ENCODE measurements around the gene KMT2A.
"Not testable (repeated sequence)": the region's sequence is repeated elsewhere in the genome, so short reads cannot be mapped to it uniquely, and the experiment has no call there.

The KMT2A gene

DNA sequence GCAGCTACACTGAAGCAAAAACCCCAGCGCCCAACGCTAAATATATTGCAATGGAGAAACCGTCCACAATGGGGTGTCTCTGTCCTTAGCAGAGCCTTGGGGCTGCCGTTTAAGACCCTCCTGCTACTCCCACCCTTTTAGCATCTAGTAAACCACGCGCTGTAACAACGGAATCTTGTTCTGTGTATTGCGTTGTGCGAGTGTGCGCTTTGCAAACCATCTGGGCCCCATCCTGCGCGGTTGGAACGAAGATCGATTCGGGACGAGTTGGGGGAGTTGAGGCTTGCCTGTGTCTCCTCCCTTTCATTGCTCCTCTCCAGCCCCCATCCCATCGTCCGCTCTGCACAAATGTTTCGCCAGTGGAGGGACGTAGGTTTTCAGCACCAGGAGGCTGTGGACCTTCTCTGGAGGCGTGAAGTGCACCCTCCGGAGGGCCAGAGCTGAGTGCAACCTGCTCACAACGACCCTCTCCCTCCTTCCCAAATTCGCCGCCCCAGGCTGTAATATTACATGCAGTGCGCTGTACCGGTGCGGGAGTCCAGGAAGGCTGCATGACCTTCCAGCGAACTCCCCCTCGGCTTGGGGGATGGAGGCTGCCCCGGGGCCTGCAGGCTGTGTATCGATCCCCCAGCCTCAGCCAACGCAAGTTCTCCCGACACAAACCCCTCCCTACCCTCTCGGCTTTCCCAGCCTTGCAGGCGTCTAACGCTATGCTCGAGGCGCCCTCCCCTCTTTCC, 1.6 kb upstream of the KMT2A start:
- peak in 2 of 3 donors; percentile 27 to 50 for DNase-seq (ENCODE audit: low read depth in 2 of 3, low spot score in 1 of 3)

DNA sequence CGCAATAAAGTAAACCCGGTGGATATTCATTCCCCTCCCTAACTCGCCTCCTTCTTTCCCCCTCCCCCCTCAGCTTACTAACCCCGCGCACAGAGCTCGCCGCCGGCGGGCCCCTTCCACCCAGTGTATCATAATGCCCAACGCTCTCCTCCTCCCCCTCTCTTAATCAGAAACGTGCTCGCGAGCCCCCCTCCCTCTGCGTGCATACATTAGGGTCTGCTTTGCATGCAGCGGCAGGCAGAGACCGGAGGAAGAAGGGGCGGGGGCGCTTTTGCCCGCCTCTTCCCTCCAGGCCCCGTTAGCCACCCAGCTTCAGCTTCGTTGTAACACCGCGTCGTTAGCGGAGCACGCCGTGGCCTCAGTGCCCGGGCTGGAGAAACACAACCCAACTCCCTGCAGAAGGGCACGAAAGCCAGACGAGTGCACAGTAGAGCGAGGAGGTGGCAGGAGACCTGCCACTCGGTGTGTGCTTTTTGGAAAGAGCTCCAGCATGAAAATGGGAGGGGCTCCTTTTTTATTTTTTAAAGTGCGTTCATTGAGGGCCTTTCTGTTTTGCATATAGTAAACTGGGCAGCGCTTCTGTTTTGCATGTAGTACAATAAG, 901 bp upstream of the KMT2A start:
- peak in 2 of 3 donors; percentile 28 to 50 for DNase-seq (ENCODE audit: low read depth in 2 of 3, low spot score in 1 of 3)

DNA sequence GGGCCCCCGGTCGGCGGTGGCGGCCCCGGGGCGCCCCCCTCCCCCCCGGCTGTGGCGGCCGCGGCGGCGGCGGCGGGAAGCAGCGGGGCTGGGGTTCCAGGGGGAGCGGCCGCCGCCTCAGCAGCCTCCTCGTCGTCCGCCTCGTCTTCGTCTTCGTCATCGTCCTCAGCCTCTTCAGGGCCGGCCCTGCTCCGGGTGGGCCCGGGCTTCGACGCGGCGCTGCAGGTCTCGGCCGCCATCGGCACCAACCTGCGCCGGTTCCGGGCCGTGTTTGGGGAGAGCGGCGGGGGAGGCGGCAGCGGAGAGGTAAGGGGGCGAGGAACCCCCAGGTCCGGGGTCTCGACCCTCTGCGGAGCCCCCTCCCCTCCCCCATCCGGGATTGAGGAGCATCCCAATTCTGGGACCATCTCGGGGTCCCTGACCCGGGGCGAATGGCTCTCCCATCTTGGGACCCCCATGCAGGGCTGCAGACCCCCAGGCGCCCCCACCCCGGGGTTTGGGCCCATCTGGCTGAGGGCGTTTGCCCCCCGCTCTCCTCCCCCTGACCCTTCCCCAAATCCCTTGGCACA, 431 bp downstream of the KMT2A start:
- DNase-seq (ENCODE audit: low read depth in 2 of 3, low spot score in 1 of 3), result peak in 1 of 3 donors; percentile 38

DNA sequence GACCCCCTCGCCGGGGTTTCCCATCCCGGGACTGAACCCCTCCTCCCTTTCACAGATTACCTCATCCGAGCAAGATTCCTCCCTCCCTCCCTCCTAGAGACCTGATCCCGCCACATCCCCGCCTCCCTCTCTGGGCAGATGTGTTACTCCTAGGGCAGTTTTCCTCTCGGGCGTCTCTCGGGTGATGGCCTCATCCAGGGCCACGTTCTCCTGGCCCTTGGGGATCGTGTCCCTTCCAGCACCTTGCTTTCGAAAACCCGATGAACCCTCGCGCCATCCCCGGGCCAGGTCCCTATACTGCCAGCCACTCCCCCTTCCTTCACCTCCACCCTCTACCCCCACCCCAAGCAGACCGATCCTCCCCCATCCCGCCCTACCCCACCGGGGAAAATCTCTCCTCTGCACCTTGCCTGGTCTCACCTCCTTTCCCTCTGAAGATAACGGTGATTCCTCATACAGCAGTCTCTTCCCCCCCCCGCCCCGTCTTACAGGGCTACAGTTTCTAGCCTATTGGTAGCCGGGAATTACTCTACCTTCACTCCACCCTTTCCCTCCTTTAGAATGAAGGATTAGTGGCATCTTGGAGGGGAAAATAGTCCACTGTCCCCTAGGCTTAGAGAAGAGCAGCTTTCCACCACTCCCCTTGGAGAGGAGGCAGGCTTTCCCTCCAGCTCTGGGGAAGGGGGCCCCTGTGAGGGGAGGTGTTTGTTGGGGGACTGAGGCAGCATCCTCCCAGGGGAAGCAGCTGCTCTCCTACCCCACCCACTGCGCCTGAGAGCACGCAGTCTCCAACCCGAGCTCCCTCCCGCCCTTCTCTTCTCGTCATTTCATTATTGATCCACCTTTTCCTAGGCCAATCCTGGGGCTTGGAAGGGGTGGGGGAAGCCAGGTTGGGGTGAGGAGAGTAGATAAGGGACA, 1.2 kb downstream of the KMT2A start:
- DNase-seq (ENCODE audit: low read depth in 2 of 3, low spot score in 1 of 3), result peak in 2 of 3 donors; percentile 25 to 34

DNA sequence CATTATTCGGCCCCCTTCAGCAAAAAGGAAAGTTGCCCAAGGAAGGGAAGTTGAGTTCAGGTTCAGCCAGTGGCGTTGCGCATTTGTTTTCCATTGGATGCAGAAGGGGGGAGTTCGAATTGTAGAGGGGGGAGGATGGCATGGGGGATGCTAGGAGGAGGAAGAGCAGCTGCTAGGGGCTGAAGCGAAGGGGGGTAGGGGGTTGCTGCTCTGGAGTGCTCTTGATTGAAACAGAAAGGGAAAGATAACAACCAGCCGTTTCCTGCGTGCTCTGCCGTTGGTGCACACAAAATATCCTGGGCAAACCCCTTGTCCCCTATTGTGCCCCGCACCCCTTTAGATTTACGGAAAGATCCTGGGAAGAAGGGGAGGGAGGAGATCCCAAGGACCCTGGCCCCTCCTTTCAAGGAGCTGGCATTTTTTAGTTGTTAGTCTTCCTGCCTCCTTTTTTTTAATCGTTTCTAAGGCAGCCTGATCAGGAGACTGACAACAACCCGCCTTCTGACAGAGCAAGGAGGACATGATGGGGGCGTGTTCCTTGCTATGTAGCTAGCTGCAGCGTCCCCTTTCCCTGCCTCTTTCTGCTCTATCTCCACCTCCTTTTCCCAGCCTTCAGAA, 2.1 kb downstream of the KMT2A start:
- peak in 2 of 3 donors; percentile 26 to 29 for DNase-seq (ENCODE audit: low read depth in 2 of 3, low spot score in 1 of 3)

DNA sequence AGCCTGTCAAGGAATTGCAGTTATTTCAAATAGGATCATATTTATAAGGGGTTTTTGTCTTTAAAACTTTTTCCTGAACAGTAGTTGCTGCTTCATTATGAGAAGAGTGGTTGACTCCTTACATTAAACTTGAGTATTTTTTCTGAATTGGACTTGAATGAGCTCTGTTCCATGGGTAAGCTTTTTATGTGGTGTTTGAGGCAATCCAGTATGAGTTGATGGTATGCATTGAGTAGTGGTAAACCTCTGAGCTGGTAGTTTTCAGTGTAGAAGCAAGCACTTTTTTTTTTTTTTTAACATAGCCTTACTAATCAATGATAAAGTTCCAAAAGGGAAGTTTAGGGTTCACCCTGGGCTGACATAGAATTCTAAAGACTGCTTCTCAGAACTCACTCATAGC, 3.4 kb downstream of the KMT2A start:
- DNase-seq (ENCODE audit: low read depth in 2 of 3, low spot score in 1 of 3), result no peak

DNA sequence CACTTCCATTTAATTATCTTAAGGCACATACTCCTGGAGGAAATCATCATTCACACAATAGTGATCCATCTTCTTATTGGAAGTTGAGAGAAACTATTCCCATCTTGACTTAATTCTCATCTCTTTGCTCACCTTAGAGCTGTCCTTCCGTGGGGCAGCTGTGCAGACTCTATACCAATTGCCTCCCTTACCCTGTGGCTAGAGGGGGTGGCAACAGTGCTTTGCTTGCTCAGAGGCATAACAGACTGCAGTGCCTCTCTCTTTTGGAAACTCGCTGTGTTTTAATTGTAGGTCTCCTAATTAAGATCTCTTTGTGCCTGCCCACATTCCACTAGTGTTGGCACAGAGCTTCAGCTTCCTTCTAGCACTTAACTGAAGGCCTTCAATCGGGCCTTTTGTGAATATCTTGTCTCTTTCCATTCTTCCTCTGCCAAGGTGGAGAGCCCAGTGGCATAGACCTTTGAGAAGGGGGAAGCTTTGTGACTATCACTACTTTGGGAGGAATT, 5.5 kb downstream of the KMT2A start:
- no peak for DNase-seq (ENCODE audit: low read depth in 2 of 3, low spot score in 1 of 3)

DNA sequence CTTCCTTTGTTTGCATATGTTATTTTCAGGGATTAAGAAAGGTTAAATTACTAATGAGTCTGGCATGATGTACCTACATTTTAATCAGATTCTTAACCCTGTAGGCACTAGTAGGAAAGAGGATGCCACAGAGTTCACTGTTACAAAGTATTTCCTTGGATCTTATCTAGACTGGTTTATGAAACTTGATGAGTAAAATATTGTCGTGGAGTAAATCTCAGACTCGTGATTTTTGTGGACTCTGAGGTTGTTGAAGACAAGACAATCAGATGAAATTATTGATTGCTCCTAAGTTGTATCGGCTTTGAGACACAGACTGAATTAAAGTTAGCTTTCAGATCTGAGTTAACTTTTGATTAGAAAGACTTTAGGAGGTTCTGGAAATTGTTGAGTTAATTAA, 6.0 kb downstream of the KMT2A start:
- DNase-seq (ENCODE audit: low read depth in 2 of 3, low spot score in 1 of 3), result no peak

DNA sequence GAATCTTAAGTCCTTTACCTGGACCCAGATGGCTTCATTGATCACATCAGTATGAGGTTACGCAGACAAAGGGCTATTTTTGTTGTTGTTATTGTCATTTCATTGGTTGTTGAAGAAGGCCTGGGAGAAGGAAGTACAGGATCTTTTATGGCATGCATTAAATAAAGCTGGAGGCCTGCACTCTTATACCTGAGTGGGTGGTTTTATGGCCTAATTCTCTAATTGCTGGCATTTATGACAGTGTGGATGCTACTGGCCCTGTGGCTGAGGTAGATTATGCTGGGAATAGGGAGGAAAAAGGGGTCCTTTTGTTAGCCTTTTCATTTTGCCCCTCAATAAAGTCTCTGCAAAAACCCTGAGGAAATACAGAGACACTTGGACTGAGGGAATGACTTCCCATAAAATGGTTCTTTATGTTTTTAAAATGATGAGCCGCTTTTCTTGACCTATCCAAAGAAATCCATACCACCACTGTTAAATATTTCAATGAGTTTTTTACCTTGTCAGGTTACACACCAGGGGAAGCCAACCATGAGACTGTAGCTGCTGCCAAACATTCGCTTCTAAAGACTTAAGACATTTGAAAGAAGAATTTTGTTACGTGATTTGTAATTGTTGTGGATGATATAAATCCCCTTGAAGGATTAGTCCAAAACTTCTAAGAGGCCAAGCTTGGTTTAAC, 6.8 kb downstream of the KMT2A start:
- no peak for DNase-seq (ENCODE audit: low read depth in 2 of 3, low spot score in 1 of 3)

DNA sequence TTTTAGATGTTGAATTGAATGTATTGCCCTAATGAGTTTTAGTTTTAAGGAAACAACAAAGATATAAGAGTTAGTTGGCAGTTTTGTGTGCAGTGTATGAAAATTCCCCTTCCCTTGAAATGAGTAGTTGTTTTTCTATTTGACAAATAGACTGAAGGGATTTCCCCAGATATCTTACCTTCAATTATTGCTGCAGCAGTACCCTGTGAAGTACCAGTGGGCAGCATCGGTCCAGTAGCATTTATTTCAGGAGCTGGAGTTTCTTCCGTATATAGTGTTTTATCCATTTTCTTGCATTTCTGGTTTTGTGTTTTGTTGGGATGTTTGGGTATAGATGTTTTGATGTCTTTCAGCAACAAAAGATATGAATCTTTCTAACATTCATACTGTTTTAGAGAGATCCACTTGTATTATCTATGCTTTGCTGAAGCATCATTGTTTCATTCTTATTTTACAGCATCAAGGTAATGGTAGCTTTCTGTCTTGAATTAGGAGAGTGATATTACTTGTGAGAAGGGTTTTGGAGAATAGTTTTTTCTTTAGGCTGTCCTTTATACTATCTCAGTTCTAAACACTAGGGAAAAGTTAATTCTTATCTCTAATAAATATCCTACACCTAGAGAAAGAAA, 7.4 kb downstream of the KMT2A start:
- DNase-seq (ENCODE audit: low read depth in 2 of 3, low spot score in 1 of 3), result no peak

DNA sequence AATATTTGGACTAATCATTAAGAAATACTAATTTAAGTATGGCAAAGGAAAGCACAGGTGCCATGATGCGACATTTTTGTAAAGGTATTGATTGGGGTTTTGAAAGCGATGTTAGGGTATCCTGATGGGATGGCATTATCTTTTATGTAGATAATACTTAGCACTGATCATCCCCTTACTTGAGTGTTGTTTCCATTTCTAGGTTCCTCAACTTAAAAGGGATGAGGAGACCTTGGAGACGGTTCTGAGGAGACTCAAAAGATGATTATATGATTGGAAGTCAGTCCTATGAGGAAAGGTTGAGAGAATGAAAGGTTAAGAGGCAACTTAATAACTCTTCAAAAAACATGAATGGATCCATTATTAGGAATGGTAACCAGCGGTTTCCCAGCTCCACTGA, 11.1 kb downstream of the KMT2A start:
- DNase-seq (ENCODE audit: low read depth in 2 of 3, low spot score in 1 of 3), result no peak

DNA sequence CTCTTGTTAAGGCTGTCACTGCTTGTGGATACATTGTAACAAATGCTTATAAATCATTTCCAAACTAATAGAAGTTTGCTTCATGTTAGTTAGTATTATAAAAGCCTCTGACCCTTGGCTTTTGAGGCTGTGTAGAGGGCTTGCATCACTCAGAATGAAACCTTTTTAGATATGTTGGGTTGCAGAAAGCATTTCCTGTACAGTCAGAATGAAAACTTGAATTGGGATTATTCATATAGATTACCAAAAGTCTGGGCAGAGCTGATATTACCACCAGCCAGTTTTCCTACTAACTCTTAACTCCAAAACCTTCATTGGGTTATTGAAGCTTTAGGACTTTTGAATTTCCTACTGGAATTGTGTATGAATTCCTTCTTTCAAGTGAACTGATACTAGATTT, 12.0 kb downstream of the KMT2A start:
- DNase-seq (ENCODE audit: low read depth in 2 of 3, low spot score in 1 of 3), result no peak

DNA sequence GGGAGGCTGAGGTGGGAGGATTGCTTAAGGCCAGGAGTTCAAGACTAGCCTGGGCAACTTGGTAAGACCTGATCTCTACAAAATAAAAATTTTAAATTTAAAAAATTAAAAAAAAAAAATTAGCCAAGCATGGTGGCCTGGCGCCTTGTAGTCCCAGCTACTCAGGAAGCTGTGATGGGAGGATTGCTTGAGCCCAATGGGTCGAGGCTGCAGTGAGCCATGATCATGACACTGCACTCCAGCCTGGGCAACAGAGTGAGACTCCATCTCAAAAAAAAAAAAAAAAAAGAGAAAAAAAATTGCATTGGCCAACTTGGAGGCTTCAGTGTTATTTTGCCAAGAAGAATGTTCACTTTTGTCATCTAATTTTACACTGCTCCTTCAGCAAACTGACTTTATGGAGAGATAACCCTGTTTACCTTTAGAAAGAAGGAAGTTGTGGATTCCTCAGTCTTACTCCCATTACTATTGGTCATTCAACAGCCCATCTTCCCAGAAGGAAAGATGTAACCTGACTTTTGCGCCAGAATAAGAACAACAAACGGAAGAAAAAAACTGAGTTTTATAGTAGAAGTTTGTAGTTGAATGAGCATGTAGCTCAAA, 13.1 kb downstream of the KMT2A start:
- DNase-seq (ENCODE audit: low read depth in 2 of 3, low spot score in 1 of 3), result no peak

DNA sequence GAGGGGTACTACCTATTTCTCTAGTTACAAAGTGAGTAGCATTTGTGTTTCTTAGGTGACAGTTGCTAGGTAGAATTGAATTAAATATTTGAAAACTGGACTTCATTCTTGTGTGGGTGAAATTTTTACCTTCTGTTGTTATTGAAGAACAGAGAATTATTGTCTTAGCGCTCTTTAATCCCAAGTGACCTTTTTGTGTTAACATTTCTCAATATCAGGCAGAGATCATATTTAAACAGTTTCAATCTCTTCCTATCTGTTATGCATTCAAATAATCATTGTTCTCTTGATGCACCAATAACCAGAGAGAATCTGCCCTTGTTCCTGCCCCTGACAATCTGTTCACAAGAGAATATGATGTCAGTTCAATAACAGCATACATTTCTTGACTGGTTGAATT, 14.2 kb downstream of the KMT2A start:
- no peak for DNase-seq (ENCODE audit: low read depth in 2 of 3, low spot score in 1 of 3)

DNA sequence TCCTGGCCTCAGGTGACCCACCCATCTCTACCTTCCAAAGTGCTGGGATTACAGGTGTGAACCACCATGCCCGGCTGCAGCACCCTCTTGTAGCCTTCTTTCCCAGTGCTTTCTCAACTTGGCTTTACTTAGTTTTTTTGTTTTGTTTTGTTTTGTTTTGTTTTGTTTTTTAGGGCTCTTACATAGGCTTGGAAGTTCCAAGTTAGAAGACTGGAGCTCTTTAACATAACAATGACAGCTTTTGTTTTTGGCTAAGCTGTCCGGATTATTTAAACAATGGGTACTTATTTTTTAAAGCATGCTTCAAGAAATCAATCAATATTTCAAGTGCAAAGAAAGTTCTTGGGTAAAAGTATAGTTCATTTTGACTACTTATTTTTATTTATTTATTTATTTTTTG, 25.9 kb downstream of the KMT2A start:
- no peak for DNase-seq (ENCODE audit: low read depth in 2 of 3, low spot score in 1 of 3)

DNA sequence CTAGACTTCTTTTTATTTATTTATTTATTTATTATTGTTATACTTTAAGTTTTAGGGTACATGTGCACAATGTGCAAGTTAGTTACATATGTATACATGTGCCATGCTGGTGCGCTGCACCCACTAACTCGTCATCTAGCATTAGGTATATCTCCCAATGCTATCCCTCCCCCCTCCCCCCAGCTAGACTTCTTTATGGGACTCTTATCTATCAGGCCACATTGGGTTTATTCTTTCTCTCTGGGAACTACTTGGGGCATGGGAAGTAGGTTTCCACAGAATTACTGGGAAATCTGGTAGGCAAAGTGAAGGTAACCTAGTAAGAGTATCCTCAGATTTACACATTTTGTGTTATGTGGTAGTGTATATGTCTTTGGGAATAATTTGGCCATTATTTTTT, 32.7 kb downstream of the KMT2A start:
- not testable (repeated sequence) for DNase-seq (ENCODE audit: low read depth in 2 of 3, low spot score in 1 of 3)

DNA sequence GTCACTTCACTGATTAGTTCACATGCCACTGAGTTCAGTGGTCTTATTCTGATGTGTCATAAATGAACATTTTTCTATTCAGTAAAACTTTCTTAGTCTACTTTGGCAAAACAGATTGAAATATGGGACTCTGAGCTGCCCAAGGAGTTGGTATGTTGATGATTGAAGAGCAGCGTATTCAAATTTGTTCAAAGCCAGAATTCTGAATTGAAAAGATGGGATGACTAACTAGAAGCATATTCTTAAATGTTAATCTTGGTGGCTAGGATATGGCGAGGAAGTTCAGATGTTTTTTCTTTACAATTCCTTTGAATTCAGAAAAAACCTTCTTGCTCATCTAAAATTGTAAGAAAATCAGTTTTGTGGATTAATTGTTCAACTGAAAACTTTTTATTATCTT, 34.7 kb downstream of the KMT2A start:
- DNase-seq (ENCODE audit: low read depth in 2 of 3, low spot score in 1 of 3), result no peak

DNA sequence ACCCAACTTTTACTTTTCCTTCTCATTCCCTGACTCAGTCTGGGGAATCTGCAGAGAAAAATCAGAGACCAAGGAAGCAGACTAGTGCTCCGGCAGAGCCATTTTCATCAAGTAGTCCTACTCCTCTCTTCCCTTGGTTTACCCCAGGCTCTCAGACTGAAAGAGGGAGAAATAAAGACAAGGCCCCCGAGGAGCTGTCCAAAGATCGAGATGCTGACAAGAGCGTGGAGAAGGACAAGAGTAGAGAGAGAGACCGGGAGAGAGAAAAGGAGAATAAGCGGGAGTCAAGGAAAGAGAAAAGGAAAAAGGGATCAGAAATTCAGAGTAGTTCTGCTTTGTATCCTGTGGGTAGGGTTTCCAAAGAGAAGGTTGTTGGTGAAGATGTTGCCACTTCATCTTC, 37.2 kb downstream of the KMT2A start:
- DNase-seq (ENCODE audit: low read depth in 2 of 3, low spot score in 1 of 3), result no peak

DNA sequence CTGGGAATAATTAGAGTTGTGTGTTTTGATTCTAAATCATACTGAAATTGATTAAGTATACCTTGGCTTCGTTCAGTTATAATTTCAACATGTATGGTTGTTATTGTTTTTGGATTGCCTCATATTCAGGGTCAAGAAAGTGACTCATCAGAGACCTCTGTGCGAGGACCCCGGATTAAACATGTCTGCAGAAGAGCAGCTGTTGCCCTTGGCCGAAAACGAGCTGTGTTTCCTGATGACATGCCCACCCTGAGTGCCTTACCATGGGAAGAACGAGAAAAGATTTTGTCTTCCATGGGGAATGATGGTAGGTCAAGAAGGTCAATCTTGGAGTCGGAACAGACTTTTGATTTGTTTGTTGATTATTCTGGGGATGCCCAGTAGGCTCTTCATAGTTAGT, 40.4 kb downstream of the KMT2A start:
- no peak for DNase-seq (ENCODE audit: low read depth in 2 of 3, low spot score in 1 of 3)

DNA sequence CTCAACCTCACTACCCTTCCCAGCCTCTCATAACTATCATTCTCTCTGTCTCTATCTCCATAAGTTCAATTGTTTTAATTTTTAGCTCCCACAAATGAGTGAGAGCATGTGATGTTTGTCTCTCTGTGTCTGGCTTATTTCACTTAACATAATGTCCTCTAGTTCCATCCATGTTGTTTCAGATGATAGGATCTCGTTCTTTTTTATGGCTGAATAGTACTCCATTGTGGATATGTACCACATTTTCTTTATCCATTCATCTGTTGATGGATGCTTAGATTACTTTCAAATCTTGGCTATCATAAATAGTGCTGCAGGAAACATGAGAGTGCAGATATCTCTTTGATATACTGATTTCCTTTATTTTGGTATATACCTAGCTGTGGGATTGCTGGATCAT, 44.9 kb downstream of the KMT2A start:
- not testable (repeated sequence) for DNase-seq (ENCODE audit: low read depth in 2 of 3, low spot score in 1 of 3)

Data from stimulated activated CD4-positive, alpha-beta T cell treated with anti-CD3 and anti-CD28 coated beads, Interleukin-12 subunit alpha, Interleukin-12 subunit beta, amount 100 ng/mL, for 48 hours (primary cell).